HEK293 (cell line): ENCODE measurements around the gene RABGEF1.

ENCODE experiments used
- ELK4 ChIP-seq: IDR thresholded peaks from 2 replicates; pipeline ENCODE4 v1.6.1; 2011; ENCODE audit warnings: mild to moderate bottlenecking, low read depth, low read length, borderline replicate concordance
- GLI2 ChIP-seq: fragments of 450-650 bp; formaldehyde crosslinking; IDR thresholded peaks from 2 replicates; pipeline ENCODE4; 2017; ENCODE audit warnings: missing biosample characterization, missing genetic modification characterization, low read depth, borderline replicate concordance
- HIC1 ChIP-seq: fragments of 450-650 bp; formaldehyde crosslinking; IDR thresholded peaks from 2 replicates; pipeline ENCODE4 v1.5.1; 2016; ENCODE audit warnings: missing biosample characterization, missing genetic modification characterization
- KLF1 ChIP-seq: fragments of 450-650 bp; formaldehyde crosslinking; IDR thresholded peaks from 2 replicates; pipeline ENCODE4 v1.5.1; 2016; ENCODE audit warnings: missing biosample characterization, missing genetic modification characterization
- KLF17 ChIP-seq: fragments of 450-650 bp; formaldehyde crosslinking; IDR thresholded peaks from 2 replicates; pipeline ENCODE4 v1.5.1; 2016; ENCODE audit warnings: missing biosample characterization, missing genetic modification characterization
- MEIS1 ChIP-seq: sonication (generic); formaldehyde crosslinking; IDR thresholded peaks from 2 replicates; pipeline ENCODE4 v1.8.1; 2022; ENCODE audit warnings: missing genetic modification reagents, mild to moderate bottlenecking, borderline replicate concordance
- MZF1 ChIP-seq: fragments of 450-650 bp; formaldehyde crosslinking; IDR thresholded peaks from 2 replicates; pipeline ENCODE4 v1.5.1; 2017; ENCODE audit warnings: missing biosample characterization, missing genetic modification characterization, borderline replicate concordance
- OVOL3 ChIP-seq: fragments of 450-650 bp; formaldehyde crosslinking; IDR thresholded peaks from 2 replicates; pipeline ENCODE4 v1.5.1; 2016; ENCODE audit warnings: missing biosample characterization, missing genetic modification characterization
- ZBTB20 ChIP-seq: fragments of 450-650 bp; formaldehyde crosslinking; IDR thresholded peaks from 2 replicates; pipeline ENCODE4 v1.5.1; 2016; ENCODE audit warnings: missing biosample characterization, missing genetic modification characterization
- ZBTB7A ChIP-seq: fragments of 450-650 bp; formaldehyde crosslinking; IDR thresholded peaks from 2 replicates; pipeline ENCODE4 v1.5.1; 2016; ENCODE audit warnings: low read depth, missing biosample characterization, missing genetic modification characterization
- ZNF112 ChIP-seq: fragments of 450-650 bp; formaldehyde crosslinking; IDR thresholded peaks from 2 replicates; pipeline ENCODE4 v1.5.0; 2017; ENCODE audit warnings: missing biosample characterization, missing genetic modification characterization
- ZNF114 ChIP-seq: fragments of 450-650 bp; formaldehyde crosslinking; IDR thresholded peaks from 2 replicates; pipeline ENCODE4 v1.5.0; 2017; ENCODE audit warnings: missing biosample characterization, missing genetic modification characterization
- ZNF121 ChIP-seq: fragments of 450-650 bp; formaldehyde crosslinking; IDR thresholded peaks from 2 replicates; pipeline ENCODE4 v1.5.1; 2016; ENCODE audit warnings: missing biosample characterization, missing genetic modification characterization
- ZNF138 ChIP-seq: fragments of 450-650 bp; formaldehyde crosslinking; IDR thresholded peaks from 2 replicates; pipeline ENCODE4 v1.5.1; 2016; ENCODE audit warnings: missing biosample characterization, missing genetic modification characterization, borderline replicate concordance
- ZNF211 ChIP-seq: fragments of 450-650 bp; formaldehyde crosslinking; IDR thresholded peaks from 2 replicates; pipeline ENCODE4 v1.5.1; 2016; ENCODE audit warnings: low read depth, missing biosample characterization, missing genetic modification characterization
- ZNF350 ChIP-seq: fragments of 450-650 bp; formaldehyde crosslinking; IDR thresholded peaks from 2 replicates; pipeline ENCODE4 v1.5.0; 2017; ENCODE audit warnings: missing biosample characterization, mild to moderate bottlenecking, missing genetic modification characterization
- ZNF416 ChIP-seq: fragments of 450-650 bp; formaldehyde crosslinking; IDR thresholded peaks from 2 replicates; pipeline ENCODE4 v1.5.1; 2016; ENCODE audit warnings: missing biosample characterization, missing genetic modification characterization
- ZNF433 ChIP-seq: fragments of 450-650 bp; formaldehyde crosslinking; IDR thresholded peaks from 2 replicates; pipeline ENCODE4 v1.5.1; 2016; ENCODE audit warnings: missing biosample characterization, missing genetic modification characterization, low read depth
- ZNF530 ChIP-seq: fragments of 450-650 bp; formaldehyde crosslinking; IDR thresholded peaks from 2 replicates; pipeline ENCODE4 v1.5.1; 2016; ENCODE audit warnings: low read depth, missing biosample characterization, missing genetic modification characterization
- ZNF558 ChIP-seq: fragments of 450-650 bp; formaldehyde crosslinking; IDR thresholded peaks from 2 replicates; pipeline ENCODE4 v1.5.1; 2016; ENCODE audit warnings: missing biosample characterization, missing genetic modification characterization
- ZNF701 ChIP-seq: fragments of 450-650 bp; formaldehyde crosslinking; IDR thresholded peaks from 2 replicates; pipeline ENCODE4 v1.5.1; 2016; ENCODE audit warnings: missing biosample characterization, missing genetic modification characterization
- ZNF768 ChIP-seq: fragments of 450-650 bp; formaldehyde crosslinking; IDR thresholded peaks from 2 replicates; pipeline ENCODE4 v1.5.1; 2018; ENCODE audit warnings: missing biosample characterization, mild to moderate bottlenecking, missing genetic modification characterization
- TF ChIP-seq, protein P1 (sequence below): fragments of 450-650 bp; formaldehyde crosslinking; IDR thresholded peaks from 2 replicates; pipeline ENCODE4; 2016; ENCODE audit warnings: missing biosample characterization, missing genetic modification characterization
- TF ChIP-seq, protein P2 (sequence below): fragments of 450-650 bp; formaldehyde crosslinking; IDR thresholded peaks from 2 replicates; pipeline ENCODE4 v1.5.1; 2017; ENCODE audit warnings: missing biosample characterization, mild to moderate bottlenecking, missing genetic modification characterization, moderate library complexity
- TF ChIP-seq, protein P3 (sequence below): fragments of 450-650 bp; formaldehyde crosslinking; IDR thresholded peaks from 2 replicates; pipeline ENCODE4 v1.5.1; 2016; ENCODE audit warnings: missing biosample characterization, missing genetic modification characterization
- TF ChIP-seq, protein P4 (sequence below): fragments of 450-650 bp; formaldehyde crosslinking; conservative IDR thresholded peaks from 2 replicates; pipeline ENCODE4 v1.5.1; 2016; ENCODE audit warnings: low read depth, missing biosample characterization, missing genetic modification characterization

RABGEF1 gene

DNA sequence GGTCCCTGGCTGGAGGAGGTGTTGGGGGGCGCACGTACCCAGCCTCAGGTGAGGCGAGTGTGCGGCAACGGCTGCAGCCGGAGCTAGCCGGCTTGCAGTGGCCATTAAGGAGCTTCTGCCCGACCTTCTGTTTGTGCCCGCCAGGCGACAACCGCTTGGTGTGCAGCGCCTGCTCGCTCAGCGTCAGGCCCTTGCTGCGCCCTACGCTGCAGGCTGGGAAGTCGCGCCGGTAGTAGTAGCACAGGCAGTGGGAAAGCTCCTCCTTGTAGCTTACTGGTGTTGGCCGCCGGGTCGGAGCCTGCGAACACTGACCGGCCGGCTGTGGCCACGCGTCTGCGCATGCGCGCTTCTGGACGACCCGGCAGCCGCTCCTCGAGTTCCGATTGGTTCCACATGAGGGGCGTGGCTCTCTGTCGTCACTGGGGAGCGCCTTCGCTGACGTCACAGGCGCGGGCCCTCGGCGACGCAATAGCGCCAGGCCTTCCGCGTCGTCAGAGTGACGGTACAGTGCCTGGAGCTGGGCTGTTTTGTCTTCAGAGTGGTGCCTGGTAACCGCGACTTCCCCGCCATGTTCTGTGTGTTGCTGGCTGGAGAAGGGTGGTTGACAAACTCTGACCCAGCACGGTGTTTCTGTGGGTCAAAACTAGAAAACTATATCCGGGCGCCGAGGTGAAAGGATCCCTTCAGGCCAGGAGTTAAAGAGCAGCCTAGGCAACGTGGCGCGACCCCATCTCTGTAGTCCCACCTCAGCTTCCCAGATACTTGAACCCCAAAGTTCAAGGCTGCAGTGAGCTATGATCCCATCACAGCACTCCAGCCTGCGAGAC is 104.2 kb downstream of the RABGEF1 start (continued):
- TF ChIP-seq ELK4 (no peak), MZF1 (tag by site-specific recombination) (no peak), ZNF433 (tag by site-specific recombination) (no peak), HIC1 (tag by site-specific recombination) (no peak), ZNF211 (tag by site-specific recombination) (no peak), ZNF530 (tag by site-specific recombination) (no peak), ZBTB7A (tag by site-specific recombination) (no peak), ZNF114 (tag by site-specific recombination) (no peak), ZNF416 (no peak), ZNF121 (no peak), ZNF768 (tag by site-specific recombination) (no peak), ZNF350 (no peak), ZBTB20 (tag by site-specific recombination) (peak; percentile 37; the same call in 1 of the 2 replicates), OVOL3 (tag by site-specific recombination) (no peak), ZNF701 (tag by site-specific recombination) (no peak), KLF17 (tag by site-specific recombination) (peak; percentile 56; the same call in 1 of the 2 replicates), MEIS1 (CRISPR knock-in tag) (no peak), ZNF558 (tag by site-specific recombination) (no peak), KLF1 (tag by site-specific recombination) (peak; percentile 77), ZNF112 (tag by site-specific recombination) (no peak), ZNF138 (no peak), GLI2 (no peak)
- TF ChIP-seq, protein P1, sequence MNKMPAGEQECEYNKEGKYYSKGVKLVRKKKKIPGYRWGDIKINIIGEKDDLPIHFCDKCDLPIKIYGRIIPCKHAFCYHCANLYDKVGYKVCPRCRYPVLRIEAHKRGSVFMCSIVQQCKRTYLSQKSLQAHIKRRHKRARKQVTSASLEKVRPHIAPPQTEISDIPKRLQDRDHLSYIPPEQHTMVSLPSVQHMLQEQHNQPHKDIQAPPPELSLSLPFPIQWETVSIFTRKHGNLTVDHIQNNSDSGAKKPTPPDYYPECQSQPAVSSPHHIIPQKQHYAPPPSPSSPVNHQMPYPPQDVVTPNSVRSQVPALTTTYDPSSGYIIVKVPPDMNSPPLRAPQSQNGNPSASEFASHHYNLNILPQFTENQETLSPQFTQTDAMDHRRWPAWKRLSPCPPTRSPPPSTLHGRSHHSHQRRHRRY = no peak
- TF ChIP-seq, protein P2, sequence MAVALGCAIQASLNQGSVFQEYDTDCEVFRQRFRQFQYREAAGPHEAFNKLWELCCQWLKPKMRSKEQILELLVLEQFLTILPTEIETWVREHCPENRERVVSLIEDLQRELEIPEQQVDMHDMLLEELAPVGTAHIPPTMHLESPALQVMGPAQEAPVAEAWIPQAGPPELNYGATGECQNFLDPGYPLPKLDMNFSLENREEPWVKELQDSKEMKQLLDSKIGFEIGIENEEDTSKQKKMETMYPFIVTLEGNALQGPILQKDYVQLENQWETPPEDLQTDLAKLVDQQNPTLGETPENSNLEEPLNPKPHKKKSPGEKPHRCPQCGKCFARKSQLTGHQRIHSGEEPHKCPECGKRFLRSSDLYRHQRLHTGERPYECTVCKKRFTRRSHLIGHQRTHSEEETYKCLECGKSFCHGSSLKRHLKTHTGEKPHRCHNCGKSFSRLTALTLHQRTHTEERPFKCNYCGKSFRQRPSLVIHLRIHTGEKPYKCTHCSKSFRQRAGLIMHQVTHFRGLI (tag by site-specific recombination) = peak; percentile 42; the same call in 1 of the 2 replicates
- TF ChIP-seq, protein P3, sequence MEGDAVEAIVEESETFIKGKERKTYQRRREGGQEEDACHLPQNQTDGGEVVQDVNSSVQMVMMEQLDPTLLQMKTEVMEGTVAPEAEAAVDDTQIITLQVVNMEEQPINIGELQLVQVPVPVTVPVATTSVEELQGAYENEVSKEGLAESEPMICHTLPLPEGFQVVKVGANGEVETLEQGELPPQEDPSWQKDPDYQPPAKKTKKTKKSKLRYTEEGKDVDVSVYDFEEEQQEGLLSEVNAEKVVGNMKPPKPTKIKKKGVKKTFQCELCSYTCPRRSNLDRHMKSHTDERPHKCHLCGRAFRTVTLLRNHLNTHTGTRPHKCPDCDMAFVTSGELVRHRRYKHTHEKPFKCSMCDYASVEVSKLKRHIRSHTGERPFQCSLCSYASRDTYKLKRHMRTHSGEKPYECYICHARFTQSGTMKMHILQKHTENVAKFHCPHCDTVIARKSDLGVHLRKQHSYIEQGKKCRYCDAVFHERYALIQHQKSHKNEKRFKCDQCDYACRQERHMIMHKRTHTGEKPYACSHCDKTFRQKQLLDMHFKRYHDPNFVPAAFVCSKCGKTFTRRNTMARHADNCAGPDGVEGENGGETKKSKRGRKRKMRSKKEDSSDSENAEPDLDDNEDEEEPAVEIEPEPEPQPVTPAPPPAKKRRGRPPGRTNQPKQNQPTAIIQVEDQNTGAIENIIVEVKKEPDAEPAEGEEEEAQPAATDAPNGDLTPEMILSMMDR (tag by site-specific recombination) = 0 out of 2 replicates have a peak, but pooled peaks have one; percentile 10
- TF ChIP-seq, protein P4, sequence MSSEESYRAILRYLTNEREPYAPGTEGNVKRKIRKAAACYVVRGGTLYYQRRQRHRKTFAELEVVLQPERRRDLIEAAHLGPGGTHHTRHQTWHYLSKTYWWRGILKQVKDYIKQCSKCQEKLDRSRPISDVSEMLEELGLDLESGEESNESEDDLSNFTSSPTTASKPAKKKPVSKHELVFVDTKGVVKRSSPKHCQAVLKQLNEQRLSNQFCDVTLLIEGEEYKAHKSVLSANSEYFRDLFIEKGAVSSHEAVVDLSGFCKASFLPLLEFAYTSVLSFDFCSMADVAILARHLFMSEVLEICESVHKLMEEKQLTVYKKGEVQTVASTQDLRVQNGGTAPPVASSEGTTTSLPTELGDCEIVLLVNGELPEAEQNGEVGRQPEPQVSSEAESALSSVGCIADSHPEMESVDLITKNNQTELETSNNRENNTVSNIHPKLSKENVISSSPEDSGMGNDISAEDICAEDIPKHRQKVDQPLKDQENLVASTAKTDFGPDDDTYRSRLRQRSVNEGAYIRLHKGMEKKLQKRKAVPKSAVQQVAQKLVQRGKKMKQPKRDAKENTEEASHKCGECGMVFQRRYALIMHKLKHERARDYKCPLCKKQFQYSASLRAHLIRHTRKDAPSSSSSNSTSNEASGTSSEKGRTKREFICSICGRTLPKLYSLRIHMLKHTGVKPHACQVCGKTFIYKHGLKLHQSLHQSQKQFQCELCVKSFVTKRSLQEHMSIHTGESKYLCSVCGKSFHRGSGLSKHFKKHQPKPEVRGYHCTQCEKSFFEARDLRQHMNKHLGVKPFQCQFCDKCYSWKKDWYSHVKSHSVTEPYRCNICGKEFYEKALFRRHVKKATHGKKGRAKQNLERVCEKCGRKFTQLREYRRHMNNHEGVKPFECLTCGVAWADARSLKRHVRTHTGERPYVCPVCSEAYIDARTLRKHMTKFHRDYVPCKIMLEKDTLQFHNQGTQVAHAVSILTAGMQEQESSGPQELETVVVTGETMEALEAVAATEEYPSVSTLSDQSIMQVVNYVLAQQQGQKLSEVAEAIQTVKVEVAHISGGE (tag by site-specific recombination) = no peak
